Measurements from ENCODE around the gene PHOX2A.
A peak's percentile ranks its signal among the peaks of the same experiment; 100 is the strongest.

Gene PHOX2A

GRCh38 chr11:72239849-72240460 is 4.0 kb downstream of the PHOX2A start:
- no peak for TF ChIP-seq ZNF565 (CRISPR knock-in tag; conservative IDR thresholded peaks at IDR 0.05; ENCODE audit: low read depth)
- TF ChIP-seq ZNF8 (CRISPR knock-in tag; IDR thresholded peaks at IDR 0.05): no peak
- TF ChIP-seq CSDC2 (CRISPR knock-in tag; IDR thresholded peaks at IDR 0.05): no peak
- TF ChIP-seq TOX (CRISPR knock-in tag; IDR thresholded peaks at IDR 0.05; ENCODE audit: borderline replicate concordance): no peak
- TF ChIP-seq TCF4 (CRISPR knock-in tag; IDR thresholded peaks at IDR 0.05; ENCODE audit: borderline replicate concordance): no peak
- TF ChIP-seq PPARA (CRISPR knock-in tag; IDR thresholded peaks at IDR 0.05; ENCODE audit: borderline replicate concordance): no peak
- TF ChIP-seq OSR1 (CRISPR knock-in tag; IDR thresholded peaks at IDR 0.05): no peak
- TF ChIP-seq PATZ1 (CRISPR knock-in tag; IDR thresholded peaks at IDR 0.05; ENCODE audit: borderline replicate concordance): no peak
- TF ChIP-seq ZFP30 (CRISPR knock-in tag; IDR thresholded peaks at IDR 0.05): no peak
- TF ChIP-seq CSRNP3 (CRISPR knock-in tag; IDR thresholded peaks at IDR 0.05): peak; percentile 32; the same call in 1 of the 2 replicates
- TF ChIP-seq ZNF70 (CRISPR knock-in tag; IDR thresholded peaks at IDR 0.05): no peak
- TF ChIP-seq ESRRG (CRISPR knock-in tag; IDR thresholded peaks at IDR 0.05): peak; percentile 10; the same call in 1 of the 2 replicates
- TF ChIP-seq, protein P1, sequence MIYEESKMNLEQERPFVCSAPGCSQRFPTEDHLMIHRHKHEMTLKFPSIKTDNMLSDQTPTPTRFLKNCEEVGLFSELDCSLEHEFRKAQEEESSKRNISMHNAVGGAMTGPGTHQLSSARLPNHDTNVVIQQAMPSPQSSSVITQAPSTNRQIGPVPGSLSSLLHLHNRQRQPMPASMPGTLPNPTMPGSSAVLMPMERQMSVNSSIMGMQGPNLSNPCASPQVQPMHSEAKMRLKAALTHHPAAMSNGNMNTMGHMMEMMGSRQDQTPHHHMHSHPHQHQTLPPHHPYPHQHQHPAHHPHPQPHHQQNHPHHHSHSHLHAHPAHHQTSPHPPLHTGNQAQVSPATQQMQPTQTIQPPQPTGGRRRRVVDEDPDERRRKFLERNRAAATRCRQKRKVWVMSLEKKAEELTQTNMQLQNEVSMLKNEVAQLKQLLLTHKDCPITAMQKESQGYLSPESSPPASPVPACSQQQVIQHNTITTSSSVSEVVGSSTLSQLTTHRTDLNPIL (CRISPR knock-in tag; IDR thresholded peaks at IDR 0.05; ENCODE audit: low read depth): no peak
- no peak for TF ChIP-seq ZC3H10 (CRISPR knock-in tag; IDR thresholded peaks at IDR 0.05)
- no peak for TF ChIP-seq ZFP3 (CRISPR knock-in tag; IDR thresholded peaks at IDR 0.05)
- 0 out of 2 replicates have a peak, but pooled peaks have one; percentile 6 for TF ChIP-seq GLIS3 (CRISPR knock-in tag; IDR thresholded peaks at IDR 0.05)
- no peak; the same call in 2 of the 3 replicates for ATAC-seq

DNA sequence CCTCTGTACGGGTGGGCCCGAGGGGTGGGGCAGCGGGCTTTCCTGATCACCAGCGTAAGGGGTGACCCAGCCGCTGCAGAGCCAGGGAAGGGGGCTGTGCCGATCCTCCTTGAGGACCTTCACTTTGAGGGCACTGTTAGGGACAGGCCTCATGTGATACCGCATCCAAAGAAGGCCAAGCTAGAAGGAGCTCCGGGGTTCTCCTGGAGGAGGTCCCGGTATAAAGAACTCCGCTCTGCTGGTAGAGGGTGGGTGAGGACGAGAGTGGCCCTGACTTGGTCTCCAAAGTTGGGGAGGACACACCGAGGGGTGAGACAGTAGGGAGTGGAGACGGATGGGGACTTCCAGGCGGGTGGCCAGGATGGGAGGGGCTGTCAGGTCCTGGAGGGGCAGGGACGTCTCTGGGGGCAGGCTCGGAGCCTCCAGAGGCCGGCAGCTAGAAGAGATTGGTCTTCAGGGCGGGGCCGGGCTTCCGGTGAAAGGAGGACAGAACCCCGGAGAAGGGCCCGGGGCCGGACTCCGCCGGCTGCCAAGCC is 4.6 kb downstream of the PHOX2A start:
- ATAC-seq: peak; percentile 3
- TF ChIP-seq TOX (CRISPR knock-in tag; IDR thresholded peaks at IDR 0.05; ENCODE audit: borderline replicate concordance) (0 out of 2 replicates have a peak, but pooled peaks have one; percentile 37), ZFP30 (CRISPR knock-in tag; IDR thresholded peaks at IDR 0.05) (no peak), CSRNP3 (CRISPR knock-in tag; IDR thresholded peaks at IDR 0.05) (peak; percentile 71; the same call in 1 of the 2 replicates), ZNF565 (CRISPR knock-in tag; conservative IDR thresholded peaks at IDR 0.05; ENCODE audit: low read depth) (no peak), PATZ1 (CRISPR knock-in tag; IDR thresholded peaks at IDR 0.05; ENCODE audit: borderline replicate concordance) (peak; percentile 50; the same call in 1 of the 2 replicates), OSR1 (CRISPR knock-in tag; IDR thresholded peaks at IDR 0.05) (no peak), ESRRG (CRISPR knock-in tag; IDR thresholded peaks at IDR 0.05) (0 out of 2 replicates have a peak, but pooled peaks have one; percentile 34)
- TF ChIP-seq, protein P1 (CRISPR knock-in tag; IDR thresholded peaks at IDR 0.05; ENCODE audit: low read depth): peak; percentile 43

Measured in SK-N-SH treated with all-trans-retinoic acid at 6 μM for 48 hours (cell line).